Activated T-cell treated with anti-CD3 and anti-CD28 coated beads for 4 hours (primary cell): ENCODE results near the gene FER.
"Not testable (repeated sequence)": the region's sequence is repeated elsewhere in the genome, so short reads cannot be mapped to it uniquely, and the experiment has no call there.

Experiments used
- DNase-seq: peaks from one replicate; pipeline ENCODE4 v3.0.0-alpha.2; 2020

The FER gene

DNA sequence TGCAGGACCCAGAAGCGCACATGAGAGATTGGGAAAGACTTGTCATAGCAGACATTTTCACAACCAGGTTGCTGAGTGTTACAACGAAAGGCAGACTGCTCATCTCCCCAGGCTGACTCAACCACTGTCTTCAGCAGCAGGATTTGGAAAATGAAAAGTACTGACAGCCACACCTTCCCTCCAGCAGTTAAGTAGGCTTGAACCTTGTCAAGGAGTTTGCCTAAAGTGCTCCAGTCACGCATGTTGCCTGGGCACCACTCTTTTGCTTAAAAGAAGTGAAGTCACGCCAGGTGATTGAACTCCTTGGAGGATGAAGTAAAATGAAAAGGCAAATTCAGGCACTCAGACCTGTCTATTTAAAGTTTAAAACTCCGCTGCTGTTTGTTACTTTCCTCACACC lies 304.5 kb downstream of the FER start:
- not testable (repeated sequence) for DNase-seq

DNA sequence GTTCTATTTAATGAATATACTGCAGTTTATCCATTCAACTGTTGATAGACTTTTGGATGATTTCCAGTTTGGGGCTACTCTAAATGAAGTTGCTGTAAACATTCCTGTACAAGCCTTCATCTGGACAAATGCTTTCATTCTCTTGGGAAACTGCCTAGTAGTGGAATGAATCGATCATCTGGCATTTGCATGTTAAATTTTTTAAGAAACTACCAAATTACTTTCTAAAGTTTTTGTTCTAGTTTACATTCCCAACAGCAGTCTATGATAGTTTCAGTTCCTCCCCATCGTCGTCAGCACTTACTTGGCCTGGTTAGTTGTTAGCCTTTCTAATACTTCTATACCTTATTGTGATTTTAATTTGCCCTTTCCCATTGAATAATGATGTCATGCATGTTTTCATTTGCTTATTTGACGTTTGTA lies 306.3 kb downstream of the FER start:
- no peak for DNase-seq

DNA sequence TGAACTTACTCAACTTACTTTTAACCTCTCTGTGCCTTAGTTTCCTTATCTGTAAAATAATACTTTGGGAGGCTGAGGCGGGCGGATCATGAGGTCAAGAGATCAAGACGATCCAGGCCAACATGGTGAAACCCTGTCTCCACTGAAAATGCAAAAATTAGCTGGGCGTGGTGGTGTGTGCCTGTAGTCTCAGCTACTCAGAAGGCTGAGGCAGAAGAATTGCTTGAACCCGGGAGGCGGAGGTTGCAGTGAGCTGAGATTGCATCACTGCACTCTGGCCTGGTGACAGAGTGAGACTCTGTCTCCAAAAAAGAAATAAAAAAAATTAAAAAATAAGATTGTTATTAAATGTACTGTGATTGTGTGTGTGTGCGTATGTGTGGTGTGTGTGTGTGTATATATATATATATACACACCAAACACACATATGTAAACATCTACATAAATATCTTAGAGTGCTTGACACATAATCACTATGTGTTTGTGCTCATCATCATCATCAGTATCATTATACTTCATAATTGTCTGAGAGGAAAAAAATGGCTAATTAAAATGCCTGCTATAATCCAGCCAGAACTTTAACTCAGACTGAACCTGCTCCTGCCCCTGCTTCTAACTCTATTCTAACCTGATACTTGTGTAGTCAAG lies 312.8 kb downstream of the FER start:
- DNase-seq, result no peak

DNA sequence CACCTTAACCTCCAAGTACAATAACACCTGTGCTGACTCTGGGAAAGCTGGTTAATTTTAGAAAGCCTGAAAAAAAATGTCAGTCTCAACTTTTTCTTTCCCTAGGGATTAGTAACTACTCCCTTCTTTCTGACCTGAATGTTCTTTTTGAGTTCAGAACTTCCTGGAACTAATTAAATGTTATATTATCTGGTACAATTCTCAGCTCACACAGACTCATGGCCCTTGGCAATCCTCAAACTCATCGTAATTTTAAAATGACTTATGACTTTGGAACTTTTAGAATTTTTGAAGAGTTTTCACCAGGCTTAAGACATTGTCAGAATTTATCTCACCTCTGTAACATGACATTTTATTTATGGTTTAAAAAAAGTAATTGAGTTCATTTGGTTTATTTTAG lies 315.0 kb downstream of the FER start:
- no peak for DNase-seq

DNA sequence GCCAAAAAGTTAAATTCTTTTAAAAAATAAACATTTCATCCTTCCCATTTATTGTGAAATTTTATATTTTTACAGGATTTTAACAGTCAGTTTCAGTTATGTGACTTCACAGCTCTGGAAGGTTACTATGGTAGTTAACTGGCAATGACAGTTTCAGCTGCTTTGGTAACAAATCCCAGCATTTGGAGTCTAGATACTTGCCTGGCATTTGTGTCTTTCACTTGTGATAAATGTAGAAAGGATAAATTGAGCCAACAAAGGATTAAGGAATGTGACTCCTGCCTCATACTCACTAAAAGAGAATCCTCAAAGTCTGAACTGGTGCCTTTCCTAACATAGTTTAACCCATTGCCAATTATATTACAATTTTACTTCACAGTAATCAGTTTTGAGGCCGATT lies 315.5 kb downstream of the FER start:
- no peak for DNase-seq

DNA sequence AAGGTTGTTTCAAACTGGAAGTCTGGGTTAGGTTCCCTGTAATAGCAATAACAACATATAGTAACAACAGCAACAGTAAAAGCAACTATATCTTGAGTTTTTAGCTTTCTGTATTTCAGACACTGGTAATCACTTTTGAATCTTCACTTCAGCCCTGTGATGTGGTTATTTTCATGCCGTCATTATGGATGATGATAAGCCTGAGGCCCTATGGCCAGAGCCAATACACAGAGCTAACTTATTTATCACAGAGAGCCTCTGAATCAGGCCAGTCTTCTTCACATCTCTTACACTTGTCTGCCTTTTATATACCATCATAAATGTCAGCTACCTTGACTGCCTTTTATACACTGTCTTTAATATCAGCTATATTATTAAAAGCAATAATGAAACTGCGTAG lies 329.0 kb downstream of the FER start:
- DNase-seq, result no peak

DNA sequence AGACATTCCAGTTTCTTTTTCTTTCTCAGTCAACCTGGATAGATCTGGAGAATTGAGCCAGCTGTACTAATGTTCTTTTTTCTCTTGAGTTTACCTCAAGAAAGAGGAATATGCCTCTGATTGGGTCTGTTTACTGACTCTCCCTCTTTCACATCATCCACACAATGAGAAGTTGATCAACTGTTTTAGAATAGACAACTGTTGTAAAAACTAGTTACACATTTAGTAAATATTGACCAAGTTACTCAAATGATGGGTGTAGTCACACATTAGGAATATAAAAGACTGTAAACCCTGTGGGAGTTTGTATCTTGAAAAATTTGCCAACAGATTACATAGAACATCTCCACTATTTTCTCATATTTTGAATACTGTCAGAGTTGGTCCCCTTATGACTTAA lies 330.8 kb downstream of the FER start:
- no peak for DNase-seq

DNA sequence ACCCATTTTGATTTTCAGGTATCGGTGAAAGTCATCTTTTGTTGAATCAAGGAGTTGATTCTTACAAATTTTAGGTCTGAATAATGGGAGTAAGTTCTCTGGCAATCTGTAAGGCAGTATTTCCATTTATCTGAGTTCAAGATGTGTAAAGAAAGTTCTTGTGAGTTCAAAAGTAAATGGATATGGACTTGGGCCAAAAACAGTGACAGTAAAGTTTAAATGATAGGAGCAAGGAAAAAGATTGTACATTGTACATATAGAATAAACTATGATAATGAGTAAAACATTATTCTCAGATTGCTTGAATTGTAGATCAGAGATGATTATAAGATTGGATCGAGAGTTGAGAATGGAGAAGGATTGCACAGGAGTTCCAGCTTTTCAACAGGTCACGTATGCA lies 332.8 kb downstream of the FER start:
- DNase-seq, result no peak

DNA sequence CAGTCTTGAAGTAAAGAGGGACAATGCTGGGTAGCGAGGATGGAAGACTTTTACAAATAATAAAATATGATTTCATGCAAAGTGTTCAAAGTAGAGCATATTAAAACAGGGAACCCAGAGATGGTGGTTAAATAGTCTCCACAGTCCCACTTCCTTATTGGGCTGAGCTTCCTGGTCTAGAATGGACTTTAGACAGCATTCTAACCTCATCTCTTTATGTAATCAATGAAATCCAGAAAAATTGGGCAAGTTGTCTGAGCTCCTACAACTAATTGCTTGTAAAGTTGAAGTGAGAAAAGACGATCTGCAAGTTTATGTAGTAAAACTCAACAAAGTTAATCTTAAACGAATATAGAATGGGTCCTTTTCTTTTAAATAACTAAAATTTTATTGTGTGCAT lies 333.2 kb downstream of the FER start:
- DNase-seq, result no peak

DNA sequence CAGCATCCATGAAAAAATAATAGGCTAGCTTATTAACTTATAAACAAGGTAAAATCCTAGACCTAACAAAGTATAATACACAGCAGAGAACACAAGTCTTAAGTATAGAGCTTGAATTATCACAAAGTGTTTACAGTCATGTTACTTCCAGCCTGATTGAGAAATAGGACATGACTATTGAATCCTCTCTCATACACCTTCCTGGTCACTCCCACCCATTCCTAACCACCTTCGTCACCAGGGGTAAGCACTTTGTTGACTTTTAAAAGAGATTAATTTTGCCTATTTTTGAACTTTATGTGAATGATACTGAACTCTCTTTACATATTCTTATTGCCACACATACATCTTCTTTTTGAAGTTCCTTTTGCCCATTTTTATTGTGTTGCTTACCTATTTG lies 336.2 kb downstream of the FER start:
- no peak for DNase-seq

DNA sequence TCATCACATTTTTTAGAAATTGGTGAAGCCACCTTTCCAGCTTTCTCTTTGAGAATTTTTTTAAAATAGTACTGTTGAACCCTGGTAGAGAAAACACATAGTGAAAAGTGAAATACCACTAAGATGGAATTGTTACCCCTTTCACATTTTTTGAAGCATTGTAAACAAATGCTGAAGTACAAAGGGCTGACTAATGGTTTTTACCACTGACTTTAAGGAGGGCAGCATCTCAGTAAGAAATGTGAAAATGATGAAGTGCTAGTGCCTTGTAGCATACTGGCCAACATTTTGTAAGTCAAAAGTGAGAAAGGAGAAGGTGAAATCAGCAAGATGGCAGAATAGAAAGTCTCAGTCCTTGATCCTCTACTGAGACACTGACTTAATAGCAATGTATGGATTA lies 341.5 kb downstream of the FER start:
- no peak for DNase-seq

DNA sequence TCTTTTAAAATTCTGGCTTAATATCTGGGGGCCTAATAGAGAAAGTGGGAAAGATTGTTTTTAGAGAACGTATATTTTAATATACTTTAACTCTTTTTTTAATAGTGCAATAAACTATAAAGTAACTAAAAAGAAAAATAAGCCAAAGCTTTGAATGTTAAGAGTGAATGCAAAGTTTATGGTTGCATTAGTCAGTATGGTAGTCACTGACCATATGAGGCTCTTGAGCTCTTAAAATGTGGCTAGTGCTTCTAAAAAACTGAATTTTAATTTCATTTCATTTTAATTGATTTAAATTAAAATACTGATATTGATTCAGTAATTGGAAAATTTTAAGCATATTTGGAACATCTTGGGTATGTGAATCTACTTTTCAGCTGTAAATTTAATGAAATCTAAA lies 351.4 kb downstream of the FER start:
- no peak for DNase-seq

DNA sequence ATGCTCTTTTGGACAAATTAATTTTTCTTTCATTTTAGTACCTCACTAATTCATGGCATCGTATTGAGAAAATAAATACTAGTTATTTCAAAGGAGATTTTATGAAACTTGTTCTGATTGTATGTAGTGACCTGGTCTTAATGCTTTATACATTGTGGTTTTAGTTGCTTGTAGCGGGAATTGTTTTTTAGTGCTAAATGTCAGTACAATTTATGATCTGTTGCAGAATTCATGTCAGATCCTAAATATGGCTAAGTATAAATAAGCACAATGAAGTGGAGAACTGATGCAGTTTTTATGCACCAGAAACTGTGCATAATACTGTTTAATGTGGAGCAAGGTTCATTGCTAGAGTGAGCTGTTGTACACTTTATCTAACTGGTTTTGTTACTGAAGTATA lies 353.3 kb downstream of the FER start:
- DNase-seq, result no peak

DNA sequence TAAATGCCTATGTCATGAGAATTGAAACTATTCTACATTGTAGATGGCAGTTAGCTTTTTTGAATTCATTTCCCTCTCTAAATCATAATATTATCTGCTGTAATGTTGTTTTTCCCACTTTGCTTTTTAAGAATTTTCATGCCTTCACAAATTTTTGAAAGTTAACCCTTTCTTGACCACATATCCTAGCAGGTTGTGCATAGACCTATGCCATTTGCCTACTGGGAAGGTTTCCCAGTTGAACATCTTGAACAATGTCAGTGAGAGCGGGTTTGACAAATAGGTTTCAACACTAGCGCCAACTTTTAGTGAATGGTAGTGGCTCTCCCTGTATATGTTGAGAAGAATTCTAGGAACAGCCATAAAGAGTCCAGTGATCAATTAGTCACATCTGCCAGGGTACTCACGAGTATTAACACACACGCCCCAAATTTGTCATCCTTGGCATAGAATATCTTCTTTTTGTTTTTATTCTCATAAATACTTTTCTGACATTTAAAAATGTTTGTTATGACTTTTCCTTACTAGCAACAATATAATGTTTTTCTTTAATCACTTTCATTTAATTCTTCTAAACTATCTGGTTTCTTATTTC lies 354.5 kb downstream of the FER start:
- DNase-seq, result no peak

DNA sequence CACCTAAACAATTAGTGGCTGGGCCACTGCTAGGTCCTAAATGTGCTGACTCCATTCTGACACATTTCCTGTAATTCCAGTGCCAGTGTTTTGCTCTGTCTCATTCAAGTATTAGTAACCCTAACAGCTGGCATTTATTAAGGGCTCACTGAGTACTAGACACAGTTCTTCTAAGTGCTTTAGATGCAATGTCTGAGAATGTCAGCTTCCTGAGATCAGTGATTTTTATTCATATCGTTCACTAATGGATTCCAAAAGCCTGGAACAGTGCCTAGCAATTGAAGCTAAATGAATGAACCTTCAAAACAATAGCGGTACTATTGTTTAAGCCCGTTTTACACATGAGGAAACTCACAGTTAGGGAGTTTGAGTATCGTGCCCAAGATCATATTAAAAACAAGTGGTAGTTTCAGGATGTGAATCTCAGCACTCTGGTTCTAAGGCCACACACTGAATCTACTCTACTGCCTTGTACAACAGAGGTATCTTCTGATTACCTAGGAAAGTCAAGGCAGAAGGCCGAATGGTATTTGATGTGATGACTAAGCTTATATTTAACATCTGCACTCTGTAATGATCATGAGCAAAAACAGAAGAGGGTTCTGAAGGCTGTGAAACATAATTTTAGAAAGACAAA lies 358.1 kb downstream of the FER start:
- DNase-seq, result no peak

DNA sequence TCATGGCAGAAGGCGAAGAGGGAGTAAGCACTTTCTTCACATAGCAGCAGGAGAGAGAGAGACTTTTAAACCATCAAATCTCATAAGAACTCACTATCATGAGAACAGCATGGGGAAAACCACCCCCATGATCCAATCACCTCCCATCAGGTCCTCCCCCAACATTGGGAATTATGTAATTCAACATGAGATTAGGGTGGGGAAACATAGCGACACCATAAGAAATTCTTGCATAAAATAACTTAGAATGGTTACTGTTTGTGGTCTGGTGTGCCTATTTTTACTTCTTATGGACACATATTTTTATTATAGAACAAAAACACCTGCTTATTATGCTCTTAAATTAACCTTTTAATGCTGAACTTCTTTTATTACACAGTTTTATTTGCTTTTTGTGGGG lies 364.0 kb downstream of the FER start:
- DNase-seq, result no peak

DNA sequence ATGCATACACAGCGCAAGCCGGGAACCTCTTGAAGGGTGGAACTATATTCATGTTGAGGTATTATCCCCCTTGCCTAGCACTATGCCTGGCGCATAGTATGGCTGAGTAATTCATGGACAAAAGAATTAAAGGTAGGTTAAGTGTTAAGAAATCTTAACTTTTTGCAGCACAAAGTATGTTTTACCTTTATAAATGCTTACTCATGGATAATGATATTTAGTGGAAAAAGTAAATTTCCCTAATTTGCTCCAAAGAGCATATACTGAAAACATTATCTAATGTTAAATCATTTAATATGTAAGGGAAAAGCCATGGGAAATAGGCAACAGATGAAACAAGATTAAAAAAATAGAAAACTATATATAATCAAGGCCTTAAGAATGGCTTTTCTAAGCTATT lies 365.9 kb downstream of the FER start:
- DNase-seq, result no peak

DNA sequence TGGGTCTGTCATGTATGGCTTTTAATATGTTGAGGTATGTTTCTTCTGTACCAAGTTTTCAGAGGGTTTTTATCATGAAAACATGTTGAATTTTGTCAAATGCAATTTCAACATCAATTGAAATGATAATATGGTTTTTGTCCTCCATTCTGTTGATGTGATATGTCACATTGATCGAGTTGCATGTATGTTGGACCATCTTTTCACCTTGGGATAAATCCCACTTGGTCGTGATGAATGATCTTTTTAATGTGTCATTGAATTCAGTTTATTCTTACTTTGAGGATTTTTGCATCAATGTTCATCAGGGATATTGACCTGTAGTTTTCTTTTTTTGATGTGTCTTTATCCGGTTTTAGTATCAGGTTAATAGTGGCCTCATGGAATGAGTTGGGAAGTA lies 373.5 kb downstream of the FER start:
- DNase-seq, result no peak

DNA sequence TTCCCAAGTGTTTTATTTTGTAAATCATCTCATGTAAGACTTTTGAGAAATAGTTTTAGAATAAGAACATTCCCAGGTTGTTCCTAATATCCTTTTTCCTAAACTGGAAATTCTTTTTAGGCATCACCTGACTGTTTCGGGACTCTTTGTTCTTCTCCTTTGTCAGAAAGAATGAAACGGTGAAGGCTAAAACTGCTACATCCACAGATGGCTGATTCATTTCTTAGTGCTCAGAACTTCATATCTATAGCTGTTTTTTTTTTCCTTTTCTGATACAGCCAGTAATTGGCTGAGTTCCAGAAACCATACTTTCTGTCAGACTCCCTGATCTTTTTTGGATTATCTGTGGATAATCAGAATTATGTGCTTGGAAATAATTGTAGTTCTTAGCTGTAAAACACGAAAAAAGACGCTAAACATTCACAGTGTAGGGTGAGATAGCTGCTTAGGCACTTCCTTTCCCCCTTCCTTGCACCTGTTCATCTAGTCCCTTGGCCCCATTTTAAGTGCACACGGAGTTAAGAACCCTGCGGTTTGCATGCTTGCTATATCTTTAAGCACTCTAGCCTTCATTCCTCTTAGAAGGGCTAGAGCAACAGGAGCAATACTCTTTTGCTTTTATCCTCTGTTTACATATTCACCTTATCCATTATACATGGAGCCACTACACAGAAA lies 378.2 kb downstream of the FER start:
- DNase-seq, result no peak

DNA sequence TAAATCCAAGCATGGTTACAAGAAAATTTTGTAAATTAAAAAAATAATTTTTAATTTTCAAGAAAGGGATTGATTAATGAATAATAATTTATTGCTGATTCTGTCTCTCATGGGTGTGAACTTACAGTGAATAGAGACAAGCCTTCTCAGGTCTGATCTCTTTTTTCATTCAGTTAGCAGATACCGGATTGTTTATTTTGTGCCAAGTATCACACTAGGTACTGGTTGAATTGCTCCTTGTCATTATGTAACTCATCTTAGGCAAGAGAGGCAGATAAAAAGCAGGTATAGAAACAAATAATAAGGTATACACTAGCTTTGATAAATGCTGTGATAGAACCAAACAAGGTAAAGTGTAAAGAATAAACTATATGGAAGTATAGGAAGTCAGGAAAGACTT lies 378.8 kb downstream of the FER start:
- DNase-seq, result no peak

DNA sequence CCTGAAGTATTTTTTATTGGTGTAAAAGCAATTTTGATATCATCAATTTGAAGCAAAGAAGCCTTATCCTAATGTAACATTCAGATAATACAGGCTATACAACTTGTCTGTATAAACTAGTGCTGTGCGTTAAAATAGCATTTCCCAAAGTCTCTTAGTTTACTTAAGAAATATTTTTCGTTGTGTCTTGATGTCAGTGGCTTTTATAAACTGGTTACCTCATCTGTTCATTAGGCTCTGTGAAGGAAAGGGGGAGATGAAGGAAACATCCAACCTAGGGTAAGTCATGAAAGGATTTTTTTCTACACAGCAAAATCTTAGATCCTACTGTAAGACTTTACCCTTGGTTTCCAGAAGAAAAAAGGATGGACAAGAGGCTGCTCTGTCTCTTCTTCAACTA lies 389.2 kb downstream of the FER start:
- DNase-seq, result no peak

DNA sequence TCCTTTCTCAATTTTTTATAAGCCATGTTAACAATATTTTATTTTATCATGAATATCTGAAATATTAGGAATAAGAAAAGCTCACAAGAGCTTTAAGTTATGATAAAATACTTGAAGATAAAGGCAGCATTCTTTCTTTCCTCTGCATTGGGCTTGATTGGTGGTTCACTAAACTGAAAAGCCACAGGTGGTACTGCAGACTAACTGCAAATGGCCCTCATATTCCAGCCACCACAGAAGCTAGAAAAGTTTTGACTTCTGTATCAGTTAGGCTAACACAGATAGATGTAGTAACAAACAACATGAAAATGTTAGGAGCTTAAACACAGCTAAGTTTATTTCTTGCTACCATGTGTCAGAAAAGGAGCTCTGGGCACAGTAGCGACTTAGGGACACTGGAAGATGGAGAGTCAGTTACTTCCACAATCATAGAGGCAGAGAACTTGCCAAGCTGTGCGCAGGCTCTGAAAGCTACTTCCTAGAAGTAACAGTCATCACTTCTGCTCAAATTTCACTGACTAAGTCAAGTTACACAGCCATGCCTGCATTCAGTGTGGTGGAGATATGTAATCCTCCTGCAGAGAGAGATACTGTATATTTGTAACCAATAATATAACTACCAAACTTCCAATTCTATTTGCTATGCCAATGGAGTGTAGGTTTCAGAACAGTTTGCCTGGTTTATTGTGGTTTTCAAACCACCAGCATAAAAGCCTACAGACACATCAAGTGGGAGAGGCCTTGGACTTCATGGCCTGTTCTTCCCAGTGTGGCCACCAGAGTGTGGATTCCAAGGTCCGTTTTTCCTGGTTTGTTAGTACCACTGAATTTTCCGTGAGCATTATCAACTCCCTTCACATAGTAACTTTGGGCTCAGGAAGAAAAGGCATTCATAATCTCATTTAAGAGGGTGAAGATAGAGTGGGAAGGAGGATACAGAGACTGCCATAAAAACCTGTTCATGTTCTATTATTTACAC lies 393.8 kb downstream of the FER start:
- DNase-seq, result no peak

DNA sequence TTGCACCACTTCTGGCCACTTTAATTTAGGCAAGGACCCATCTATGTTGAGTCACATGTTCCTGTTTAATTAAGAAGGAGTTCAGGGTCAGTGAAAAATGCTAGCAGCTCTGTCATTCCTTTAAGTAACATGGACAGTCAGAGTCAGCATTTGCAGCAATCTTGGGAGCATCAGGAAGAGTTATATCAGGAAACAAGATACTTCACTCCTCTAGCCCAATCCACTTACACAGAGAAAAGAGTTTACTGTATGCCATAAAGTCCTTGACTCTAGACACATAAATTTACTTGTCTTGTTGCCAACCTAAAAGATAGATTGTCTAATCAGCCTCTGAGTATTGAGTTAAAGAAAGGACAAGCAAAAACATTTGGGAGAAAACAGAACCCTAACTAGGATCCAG lies 395.3 kb downstream of the FER start:
- DNase-seq, result no peak
